Heart right ventricle (tissue), 16 donors: ENCODE data around the gene MX2. TPM values are rescaled to one million over a fixed set of nuclear protein-coding genes. Genes with fewer than 3 reads are reported as not detected.
"Not testable (repeated sequence)": the region's sequence is repeated elsewhere in the genome, so short reads cannot be mapped to it uniquely, and the experiment has no call there.

Experiments used
- ATAC-seq, 8 donors: fragments of 200-7000 bp; cut with Tn5 transposase; one replicate each; pipeline ENCODE4 v1.9.1; 2020; ENCODE audit warnings: mild to moderate bottlenecking in 8 of 8, moderate library complexity in 8 of 8, moderate number of reproducible peaks in 1 of 8
- DNase-seq, 2 donors: peaks; one replicate each; pipeline ENCODE4 v3.0.0-alpha.2; 2020
- H3K27ac ChIP-seq, 10 donors: fragments of 200-600 bp; sonication (generic) in 2 of 10; one replicate each; pipeline versions ENCODE4 v1.5.0 to v1.8.0; 2020 to 2022; ENCODE audit warnings: mild to moderate bottlenecking in 3 of 10
- H3K27me3 ChIP-seq, 7 donors: fragments of 200-600 bp; one replicate each; pipeline ENCODE4 v1.8.0; 2021 to 2022; ENCODE audit warnings: mild to moderate bottlenecking in 2 of 7
- H3K36me3 ChIP-seq, 9 donors: fragments of 200-600 bp; sonication (generic) in 1 of 9; one replicate each; pipeline versions ENCODE4 v1.5.0 to v1.8.0; 2020 to 2022; ENCODE audit warnings: mild to moderate bottlenecking in 2 of 9
- H3K4me1 ChIP-seq, 9 donors: fragments of 200-600 bp; sonication (generic) in 1 of 9; one replicate each; pipeline versions ENCODE4 v1.5.0 to v1.8.0; 2020 to 2022; ENCODE audit warnings: mild to moderate bottlenecking in 4 of 9
- H3K4me3 ChIP-seq, 10 donors: fragments of 200-600 bp; sonication (generic) in 2 of 10; one replicate each; pipeline versions ENCODE4 v1.5.0 to v1.8.0; 2020 to 2022; ENCODE audit warnings: mild to moderate bottlenecking in 7 of 10, moderate library complexity in 2 of 10
- H3K9me3 ChIP-seq, 11 donors: fragments of 200-600 bp in 10 of 11; sonication (generic) in 2 of 11; one replicate each; pipeline versions ENCODE4 v1.5.0 to v1.8.0; 2013 to 2022; ENCODE audit warnings: mild to moderate bottlenecking in 2 of 11, control low read depth in 1 of 11, moderate library complexity in 1 of 11
- WGBS, 2 donors: extraction: QIAGEN DNeasy Blood & Tissue Kit; methylation state at CpG; one replicate each; pipeline ENCODE4 v1.1.7; 2013; ENCODE audit warnings: inconsistent platforms in 1 of 2; 5-methylcytosine and 5-hydroxymethylcytosine counted together
- intact Hi-C, 10 donors: fragments of 100-400 bp; cut with DNase I; formaldehyde crosslinking; loops; one replicate each; pipeline versions ENCODE4 v1.11.1 to v1.14.2; 2022
- polyA plus RNA-seq, 2 donors: library from polyadenylated mRNA; stranded (reverse); fragments of 200-250 nt; gene quantifications; one replicate each; pipeline ENCODE4 v1.2.3, GENCODE V29; 2013
- total RNA-seq, 10 donors: library from RNA; stranded (reverse); fragmentation: NEBNext Ultra II Directional in 3 of 10; extraction: Animal tissue kit (Norgen Biotek cat#: 25700) in 3 of 10; gene quantifications; one replicate each; pipeline versions ENCODE4 v1.2.1 to v1.2.4, GENCODE V29; 2021 to 2023
- TF ChIP-seq, protein P1 (sequence below), 9 donors: fragments of 200-600 bp; sonication (generic) in 2 of 9; IDR thresholded peaks; one replicate each; pipeline versions ENCODE4 v1.5.0 to v1.8.0; 2021 to 2022; ENCODE audit warnings: antibody characterized with exemption in 9 of 9, mild to moderate bottlenecking in 5 of 9, moderate library complexity in 1 of 9
- donor health status: Arrhythmogenic right ventricular cardiomyopathy.
- donor health status: ischemic (EF 13 %, LVEDD 7.1; RV severe dilation, severe dysfunction).
- donor health status: healthy with polysubstance abuse.
- donor health status: DM: no; HTN: yes; CAD: no.
- donor health status: DM: no; HTN: no; CAD: no.
- donor health status: ischemic (EF 25% LVEDD 6.9; RV normal size, moderate dysfunction).
- donor health status: ischemic (EF 25% LVEDD 5.7; RV mildly dilated, moderate dysfunction).
- donor health status: healthy.
- donor health status: DM: yes; HTN: yes; CAD: no.
- donor health status: Ischemic cardiomyopathy.
- donor health status: ischemic (EF 35%, LVEDD 5.7; RV mildly dilated, moderate dysfunction).
- donor health status: nonischemic (EF 11% LVEDD 7.7; RV severe dilation, severe dysfunction).
- donor health status: DM: yes; HTN: yes; CAD: no.
- donor health status: PGD.
- donor health status: ischemic (EF 29% LVEDD 5.4; RV normal size, mild dysfunction).
- donor health status: nonischemic (EF 23%, LVEDD 6.1; RV moderate dilation, normal function).

MX2 gene
- total and polyA plus RNA-seq, 12 donors: 3.0 to 22.9 (median 6.6) TPM

DNA sequence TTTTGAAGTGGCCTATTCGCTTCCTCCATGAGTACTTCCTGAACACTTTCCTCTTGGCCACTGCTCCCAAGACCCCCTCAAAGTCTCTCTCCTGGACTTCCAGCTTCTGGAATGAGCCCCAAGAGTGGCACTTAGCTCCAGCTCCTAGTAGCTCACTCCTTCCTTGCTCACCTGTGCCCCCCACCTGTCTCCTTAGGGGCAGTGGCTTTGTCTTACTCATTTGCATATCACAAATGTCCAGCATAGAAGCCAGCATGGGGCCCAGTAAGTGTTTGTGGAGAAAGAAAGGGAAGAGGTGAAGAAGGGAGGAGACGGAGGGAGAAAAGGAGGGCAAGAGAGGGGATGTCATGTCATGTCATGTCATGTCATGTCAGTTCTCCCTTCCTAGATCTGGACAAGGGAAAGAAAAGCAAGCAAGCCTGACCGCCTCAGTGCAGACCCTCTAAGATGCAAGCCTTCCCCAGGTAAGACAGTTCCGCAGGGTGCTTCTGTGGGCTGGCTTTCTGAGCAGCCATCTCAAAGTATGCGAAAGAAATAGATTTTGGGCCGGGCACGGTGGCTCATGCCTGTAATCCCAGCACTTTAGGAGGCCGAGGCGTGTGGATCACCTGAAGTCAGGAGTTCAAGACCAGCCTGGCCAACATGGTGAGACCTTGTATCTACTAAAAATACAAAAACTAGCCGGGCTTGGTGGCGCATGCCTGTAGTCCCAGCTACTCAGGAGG, 57.3 kb downstream of the MX2 start:
- Histone ChIP-seq H3K4me1 (peaks cover 0 to 28% (median 16%) of the 10 kb centered on the region in 9 donors), H3K36me3 (no peaks in the 10 kb centered on the region), H3K27me3 (no peaks in the 10 kb centered on the region), H3K4me3 (no peak overlapping the region), H3K27ac (peak overlapping the region in 6 of 10 donors; percentile 88 to 99 (median 91)), H3K9me3 (peaks cover 0 to 11% (median 0%) of the 10 kb centered on the region in 11 donors)
- DNase-seq (no peak), ATAC-seq (no peak)
- TF ChIP-seq, protein P1, sequence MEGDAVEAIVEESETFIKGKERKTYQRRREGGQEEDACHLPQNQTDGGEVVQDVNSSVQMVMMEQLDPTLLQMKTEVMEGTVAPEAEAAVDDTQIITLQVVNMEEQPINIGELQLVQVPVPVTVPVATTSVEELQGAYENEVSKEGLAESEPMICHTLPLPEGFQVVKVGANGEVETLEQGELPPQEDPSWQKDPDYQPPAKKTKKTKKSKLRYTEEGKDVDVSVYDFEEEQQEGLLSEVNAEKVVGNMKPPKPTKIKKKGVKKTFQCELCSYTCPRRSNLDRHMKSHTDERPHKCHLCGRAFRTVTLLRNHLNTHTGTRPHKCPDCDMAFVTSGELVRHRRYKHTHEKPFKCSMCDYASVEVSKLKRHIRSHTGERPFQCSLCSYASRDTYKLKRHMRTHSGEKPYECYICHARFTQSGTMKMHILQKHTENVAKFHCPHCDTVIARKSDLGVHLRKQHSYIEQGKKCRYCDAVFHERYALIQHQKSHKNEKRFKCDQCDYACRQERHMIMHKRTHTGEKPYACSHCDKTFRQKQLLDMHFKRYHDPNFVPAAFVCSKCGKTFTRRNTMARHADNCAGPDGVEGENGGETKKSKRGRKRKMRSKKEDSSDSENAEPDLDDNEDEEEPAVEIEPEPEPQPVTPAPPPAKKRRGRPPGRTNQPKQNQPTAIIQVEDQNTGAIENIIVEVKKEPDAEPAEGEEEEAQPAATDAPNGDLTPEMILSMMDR (IDR thresholded peaks at IDR 0.05): no peak
- 91 to 94% methylated on average over 11 of the region's 11 CpGs for WGBS, 2 donors
- intact Hi-C loops: no loop called here

DNA sequence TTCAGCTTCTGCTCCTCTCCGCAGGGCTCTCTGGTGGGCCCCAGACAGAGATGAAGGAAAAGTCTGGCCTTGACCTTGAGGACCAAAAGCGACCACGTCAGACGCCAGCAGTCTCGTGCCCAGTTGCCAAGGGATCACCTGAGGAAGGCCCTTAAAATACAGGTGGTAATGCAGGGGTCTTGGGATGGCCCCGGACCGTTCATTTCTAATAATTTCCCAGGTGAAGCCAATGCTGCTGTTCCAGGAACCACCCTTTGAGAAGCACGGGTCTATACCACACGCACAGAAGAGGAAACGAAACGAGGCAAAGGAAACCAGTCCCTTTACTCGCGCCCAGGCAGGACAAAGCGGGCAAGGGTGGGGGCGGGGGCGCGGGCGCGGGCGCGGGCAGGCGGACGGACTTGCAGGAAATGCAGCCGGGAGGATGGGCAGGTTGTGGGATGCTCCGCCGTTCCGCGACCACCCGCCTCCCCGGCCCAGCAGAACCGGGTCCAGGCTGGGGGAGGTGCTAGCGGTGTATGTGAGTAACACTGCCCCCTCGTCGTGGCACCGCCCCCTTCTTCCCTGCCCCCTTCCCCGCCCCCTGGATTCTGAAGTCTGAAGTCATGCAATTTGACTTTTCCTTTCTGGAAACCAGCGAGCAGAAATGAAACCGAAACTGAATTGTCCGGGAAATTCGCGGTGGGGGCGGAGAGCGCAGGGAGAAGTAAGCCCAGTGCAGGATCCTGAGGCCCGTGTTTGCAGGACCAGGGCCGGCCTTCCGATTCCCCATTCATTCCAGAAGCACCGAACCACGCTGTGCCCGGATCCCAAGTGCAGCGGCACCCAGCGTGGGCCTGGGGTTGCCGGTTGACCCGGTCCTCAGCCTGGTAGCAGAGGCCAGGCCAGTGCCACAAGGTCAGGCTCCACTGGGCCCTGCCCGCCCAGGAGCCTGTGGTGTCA, 58.4 kb downstream of the MX2 start:
- Histone ChIP-seq H3K4me1 (peaks cover 0 to 31% (median 16%) of the 10 kb centered on the region in 9 donors), H3K4me3 (peak overlapping the region; percentile 53 to 77 (median 68)), H3K9me3 (peaks cover 0 to 6% (median 0%) of the 10 kb centered on the region in 11 donors), H3K36me3 (no peaks in the 10 kb centered on the region), H3K27ac (peak overlapping the region; percentile 75 to 99 (median 91)), H3K27me3 (no peaks in the 10 kb centered on the region)
- intact Hi-C loops: loop anchor here in 3 of 10 donors (10.0 kb wide), 2 partner anchors 55 to 255 kb away; partner anchors contain the start of genes MX2 (in 3 of the 3) and BACE2 (in 1 of the 3)
- WGBS, 2 donors: 5 to 6% methylated on average over 54 of the region's 54 CpGs
- ATAC-seq (peak; percentile 91 to 97 (median 96)), DNase-seq (peak; percentile 80 to 93)
- TF ChIP-seq, protein P1 (IDR thresholded peaks at IDR 0.05): no peak

DNA sequence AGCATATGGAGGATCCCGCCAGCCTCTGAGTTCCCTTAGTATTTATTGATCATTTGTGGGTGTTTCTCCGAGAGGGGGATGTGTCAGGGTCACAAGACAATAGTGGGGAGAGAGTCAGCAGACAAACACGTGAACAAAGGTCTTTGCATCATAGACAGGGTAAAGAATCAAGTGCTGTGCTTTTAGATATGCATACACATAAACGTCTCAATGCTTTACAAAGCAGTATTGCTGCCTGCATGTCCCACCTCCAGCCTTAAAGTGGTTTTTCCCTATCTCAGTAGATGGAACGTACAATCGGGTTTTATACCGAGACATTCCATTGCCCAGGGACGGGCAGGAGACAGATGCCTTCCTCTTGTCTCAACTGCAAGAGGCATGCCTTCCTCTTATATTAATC, 59.2 kb downstream of the MX2 start:
- not testable (repeated sequence) for H3K9me3 ChIP-seq, H3K36me3 ChIP-seq, DNase-seq, H3K27me3 ChIP-seq, ATAC-seq
- peak overlapping the region in 9 of 10 donors; percentile 58 to 77 (median 68) for H3K4me3 ChIP-seq
- 36 to 45% methylated on average over 5 to 6 of the region's 8 CpGs for WGBS, 2 donors
- peaks cover 0 to 38% (median 16%) of the 10 kb centered on the region in 9 donors for H3K4me1 ChIP-seq
- peak overlapping the region; percentile 75 to 99 (median 91) for H3K27ac ChIP-seq
- intact Hi-C loops: loop anchor here in 3 of 10 donors (10.0 kb wide), 2 partner anchors 56 to 256 kb away; partner anchors contain the start of genes MX2 (in 3 of the 3) and BACE2 (in 1 of the 3)

DNA sequence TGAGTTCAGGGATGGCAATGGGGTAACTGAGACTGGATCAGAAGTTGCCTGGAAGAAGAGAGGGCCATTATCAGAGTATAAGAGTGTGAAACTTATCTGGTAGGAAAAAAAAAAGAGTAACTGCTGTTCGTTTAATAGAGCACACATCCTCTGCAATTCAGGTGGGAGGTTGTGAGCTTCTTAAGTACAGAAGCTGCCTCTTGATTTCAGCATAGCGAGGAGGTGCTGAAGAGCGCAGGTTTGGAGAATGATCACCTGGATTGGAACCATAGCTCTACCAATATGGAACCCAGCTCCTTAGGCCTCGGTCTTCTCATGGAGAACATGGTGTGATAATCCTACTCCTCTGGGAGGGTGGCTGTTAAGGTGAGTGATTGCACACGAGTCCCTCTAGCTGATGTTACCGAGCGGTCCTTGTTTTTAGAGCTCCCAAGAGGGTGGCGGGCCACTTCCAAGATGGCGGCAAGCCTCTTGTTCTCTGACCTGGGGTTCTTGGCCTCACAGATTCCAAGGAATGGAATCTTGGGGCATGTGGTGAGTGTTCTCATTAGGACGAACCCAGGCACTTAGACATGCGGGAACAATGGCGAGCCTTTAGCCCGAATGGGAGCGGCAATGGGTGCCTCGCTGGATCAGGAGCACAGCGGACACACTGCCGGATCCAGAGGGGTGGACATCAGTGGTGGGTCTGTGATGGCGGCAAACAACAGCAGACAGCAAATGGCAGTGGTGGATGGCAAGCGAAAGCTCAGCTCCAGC, 60.9 kb downstream of the MX2 start:
- H3K9me3 ChIP-seq: no peaks in the 10 kb centered on the region
- DNase-seq (no peak), ATAC-seq (no peak)
- TF ChIP-seq, protein P1 (IDR thresholded peaks at IDR 0.05): no peak
- peak overlapping the region in 3 of 10 donors; percentile 7 to 99 (median 94) for H3K27ac ChIP-seq
- 93 to 99% methylated on average over 19 of the region's 19 CpGs for WGBS, 2 donors
- intact Hi-C loops: loop anchor here in 3 of 10 donors (10.0 kb wide), 2 partner anchors 58 to 258 kb away; partner anchors contain the start of genes MX2 (in 3 of the 3) and BACE2 (in 1 of the 3)
- peaks cover 0 to 16% (median 0%) of the 10 kb centered on the region in 7 donors for H3K27me3 ChIP-seq
- peaks cover 0 to 2% (median 0%) of the 10 kb centered on the region in 9 donors for H3K36me3 ChIP-seq
- H3K4me3 ChIP-seq: no peak overlapping the region
- peaks cover 0 to 52% (median 27%) of the 10 kb centered on the region in 9 donors for H3K4me1 ChIP-seq

DNA sequence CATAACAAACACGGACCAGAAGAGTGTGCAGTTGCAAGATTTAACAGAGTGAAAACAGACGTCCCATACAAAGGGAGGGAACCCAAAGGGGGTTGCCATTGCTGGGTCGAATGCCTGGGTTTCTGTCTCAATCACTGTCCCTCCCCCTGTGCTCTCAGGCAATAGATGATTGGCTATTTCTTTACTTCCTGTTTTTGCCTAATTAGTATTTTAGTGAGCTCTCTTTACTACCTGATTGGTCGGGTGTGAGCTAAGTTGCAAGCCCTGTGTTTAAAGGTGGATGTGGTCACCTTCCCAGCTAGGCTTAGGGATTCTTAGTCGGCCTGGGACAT, 61.4 kb downstream of the MX2 start:
- intact Hi-C loops: loop anchor here in 3 of 10 donors (10.0 kb wide), 2 partner anchors 58 to 258 kb away; partner anchors contain the start of genes MX2 (in 3 of the 3) and BACE2 (in 1 of the 3)
- H3K4me3 ChIP-seq, H3K9me3 ChIP-seq, ATAC-seq, H3K36me3 ChIP-seq, DNase-seq: not testable (repeated sequence)
- Histone ChIP-seq H3K27me3 (peaks cover 0 to 17% (median 0%) of the 10 kb centered on the region in 7 donors), H3K4me1 (peaks cover 0 to 57% (median 33%) of the 10 kb centered on the region in 9 donors), H3K27ac (peak overlapping the region in 1 of 10 donors; percentile 99)
- 85 to 88% methylated on average over 5 of the region's 5 CpGs for WGBS, 2 donors
